ENCODE measurements around the gene FLII. TPM values are rescaled to one million over a fixed set of nuclear protein-coding genes. Genes with fewer than 3 reads are reported as not detected.
A peak's percentile ranks its signal among the peaks of the same experiment; 100 is the strongest.

FLII gene
- total RNA-seq, 1 donor from 2014 or later = 203 TPM

- peaks cover 6% of the 10 kb centered on the region for H3K4me1 Mint-ChIP-seq (ENCODE audit: low read depth, unreplicated experiment)
- H3K4me3 Mint-ChIP-seq (ENCODE audit: unreplicated experiment) = peak overlapping the region; percentile 52
- H3K9me3 Mint-ChIP-seq (ENCODE audit: unreplicated experiment) = peaks cover 8% of the 10 kb centered on the region
- no peak overlapping the region for H3K27ac Mint-ChIP-seq (ENCODE audit: unreplicated experiment)
- peaks cover 15% of the 10 kb centered on the region for H3K27me3 Mint-ChIP-seq (ENCODE audit: unreplicated experiment)
- TF ChIP-seq, protein P1, sequence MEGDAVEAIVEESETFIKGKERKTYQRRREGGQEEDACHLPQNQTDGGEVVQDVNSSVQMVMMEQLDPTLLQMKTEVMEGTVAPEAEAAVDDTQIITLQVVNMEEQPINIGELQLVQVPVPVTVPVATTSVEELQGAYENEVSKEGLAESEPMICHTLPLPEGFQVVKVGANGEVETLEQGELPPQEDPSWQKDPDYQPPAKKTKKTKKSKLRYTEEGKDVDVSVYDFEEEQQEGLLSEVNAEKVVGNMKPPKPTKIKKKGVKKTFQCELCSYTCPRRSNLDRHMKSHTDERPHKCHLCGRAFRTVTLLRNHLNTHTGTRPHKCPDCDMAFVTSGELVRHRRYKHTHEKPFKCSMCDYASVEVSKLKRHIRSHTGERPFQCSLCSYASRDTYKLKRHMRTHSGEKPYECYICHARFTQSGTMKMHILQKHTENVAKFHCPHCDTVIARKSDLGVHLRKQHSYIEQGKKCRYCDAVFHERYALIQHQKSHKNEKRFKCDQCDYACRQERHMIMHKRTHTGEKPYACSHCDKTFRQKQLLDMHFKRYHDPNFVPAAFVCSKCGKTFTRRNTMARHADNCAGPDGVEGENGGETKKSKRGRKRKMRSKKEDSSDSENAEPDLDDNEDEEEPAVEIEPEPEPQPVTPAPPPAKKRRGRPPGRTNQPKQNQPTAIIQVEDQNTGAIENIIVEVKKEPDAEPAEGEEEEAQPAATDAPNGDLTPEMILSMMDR (IDR thresholded peaks at IDR 0.05; ENCODE audit: partially characterized antibody, unreplicated experiment) = no peak
- DNase-seq = no peak
- H3K36me3 Mint-ChIP-seq (ENCODE audit: unreplicated experiment) = no peaks in the 10 kb centered on the region
Measured at GRCh38 chr17:18246109-18246725, 12.3 kb downstream of the FLII start.

DNA sequence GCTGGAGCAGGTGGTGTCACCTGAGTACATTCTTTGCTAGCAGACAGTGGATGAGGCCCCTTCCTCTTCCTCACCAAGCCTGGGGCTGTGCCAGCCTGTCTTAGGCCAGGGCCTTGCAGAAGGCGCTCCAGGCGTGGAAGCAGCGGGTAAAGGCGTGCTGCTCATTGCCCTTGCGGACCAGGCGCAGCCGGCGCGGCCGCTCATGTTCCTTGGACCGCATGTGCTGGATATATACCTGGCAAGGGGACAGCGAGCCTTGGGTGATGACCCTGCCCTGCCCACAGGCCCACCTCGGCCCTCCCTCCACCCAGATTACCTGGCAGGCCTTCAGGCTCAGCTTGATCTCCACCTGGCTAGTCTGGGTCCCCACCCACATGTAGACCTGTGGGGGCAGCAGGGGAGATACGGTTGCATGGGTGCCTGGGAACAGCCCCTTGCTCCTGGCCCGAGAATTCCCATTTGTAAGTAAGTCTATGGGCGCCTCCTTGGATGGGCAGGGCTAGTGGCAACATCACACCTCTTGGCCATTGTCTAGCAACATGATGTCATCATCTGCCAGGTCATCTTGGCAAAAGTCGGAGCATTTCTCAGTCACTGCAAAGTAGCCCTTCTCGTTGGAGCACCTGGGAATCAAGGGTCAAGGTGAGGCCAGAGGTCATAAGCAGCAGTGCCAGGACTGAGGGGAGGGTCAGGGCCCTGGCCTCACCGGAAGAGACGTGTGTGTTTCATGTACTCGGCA is 13.3 kb downstream of the FLII start:
- peaks cover 5% of the 10 kb centered on the region for H3K4me1 Mint-ChIP-seq (ENCODE audit: low read depth, unreplicated experiment)
- H3K27me3 Mint-ChIP-seq (ENCODE audit: unreplicated experiment) = peaks cover 12% of the 10 kb centered on the region
- TF ChIP-seq, protein P1 (IDR thresholded peaks at IDR 0.05; ENCODE audit: partially characterized antibody, unreplicated experiment) = no peak
- H3K9me3 Mint-ChIP-seq (ENCODE audit: unreplicated experiment) = peaks cover 8% of the 10 kb centered on the region
- H3K27ac Mint-ChIP-seq (ENCODE audit: unreplicated experiment) = no peak overlapping the region
- H3K4me3 Mint-ChIP-seq (ENCODE audit: unreplicated experiment) = no peak overlapping the region
- no peak for DNase-seq
- H3K36me3 Mint-ChIP-seq (ENCODE audit: unreplicated experiment) = no peaks in the 10 kb centered on the region

- peaks cover 7% of the 10 kb centered on the region for H3K27me3 Mint-ChIP-seq (ENCODE audit: unreplicated experiment)
- H3K36me3 Mint-ChIP-seq (ENCODE audit: unreplicated experiment) = no peaks in the 10 kb centered on the region
- TF ChIP-seq, protein P1 (IDR thresholded peaks at IDR 0.05; ENCODE audit: partially characterized antibody, unreplicated experiment) = no peak
- no peak overlapping the region for H3K27ac Mint-ChIP-seq (ENCODE audit: unreplicated experiment)
- peaks cover 1% of the 10 kb centered on the region for H3K4me1 Mint-ChIP-seq (ENCODE audit: low read depth, unreplicated experiment)
- H3K9me3 Mint-ChIP-seq (ENCODE audit: unreplicated experiment) = peaks cover 1% of the 10 kb centered on the region
- DNase-seq = no peak
- H3K4me3 Mint-ChIP-seq (ENCODE audit: unreplicated experiment) = no peak overlapping the region
Measured at GRCh38 chr17:18241229-18241871, 17.2 kb downstream of the FLII start.

DNA sequence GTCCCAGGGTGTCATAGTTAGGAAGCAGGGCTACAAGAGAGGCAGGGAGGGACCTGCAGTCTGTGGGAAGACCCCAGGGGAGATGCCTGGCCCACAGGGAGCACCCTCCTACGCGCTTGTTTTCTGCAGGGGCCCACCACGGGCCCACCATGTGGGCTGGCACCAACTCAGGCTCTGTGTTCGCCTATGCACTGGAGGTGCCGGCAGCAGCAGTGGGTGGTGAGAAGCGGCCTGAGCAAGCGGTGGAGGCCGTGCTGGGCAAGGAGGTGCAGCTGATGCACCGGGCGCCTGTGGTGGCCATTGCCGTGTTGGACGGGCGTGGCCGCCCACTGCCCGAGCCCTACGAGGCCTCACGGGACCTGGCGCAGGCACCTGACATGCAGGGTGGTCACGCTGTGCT is 18.1 kb downstream of the FLII start:
- Mint-ChIP-seq H3K4me3 (ENCODE audit: unreplicated experiment) (no peak overlapping the region), H3K36me3 (ENCODE audit: unreplicated experiment) (no peaks in the 10 kb centered on the region), H3K9me3 (ENCODE audit: unreplicated experiment) (peaks cover 1% of the 10 kb centered on the region), H3K27ac (ENCODE audit: unreplicated experiment) (no peak overlapping the region), H3K27me3 (ENCODE audit: unreplicated experiment) (peaks cover 12% of the 10 kb centered on the region), H3K4me1 (ENCODE audit: low read depth, unreplicated experiment) (peaks cover 5% of the 10 kb centered on the region)
- no peak for DNase-seq
- TF ChIP-seq, protein P1 (IDR thresholded peaks at IDR 0.05; ENCODE audit: partially characterized antibody, unreplicated experiment) = no peak

- no peak for DNase-seq
- H3K27me3 Mint-ChIP-seq (ENCODE audit: unreplicated experiment) = peaks cover 14% of the 10 kb centered on the region
- H3K4me1 Mint-ChIP-seq (ENCODE audit: low read depth, unreplicated experiment) = peaks cover 5% of the 10 kb centered on the region
- H3K4me3 Mint-ChIP-seq (ENCODE audit: unreplicated experiment) = no peak overlapping the region
- H3K36me3 Mint-ChIP-seq (ENCODE audit: unreplicated experiment) = no peaks in the 10 kb centered on the region
- H3K27ac Mint-ChIP-seq (ENCODE audit: unreplicated experiment) = no peak overlapping the region
- H3K9me3 Mint-ChIP-seq (ENCODE audit: unreplicated experiment) = peaks cover 1% of the 10 kb centered on the region
- TF ChIP-seq, protein P1 (IDR thresholded peaks at IDR 0.05; ENCODE audit: partially characterized antibody, unreplicated experiment) = no peak
Measured at GRCh38 chr17:18238299-18238698, 20.2 kb downstream of the FLII start.
